Thoracic aorta (tissue), 2 donors: Measurements from ENCODE around the gene TPPP3. TPM values are rescaled to one million over a fixed set of nuclear protein-coding genes. Genes with fewer than 3 reads are reported as not detected.

Experiments used
- ATAC-seq: fragments of 150-250 bp; one replicate; pipeline ENCODE4 v1.8.0; 2017; ENCODE audit warnings: low read depth; ENCODE audit not compliant: insufficient number of reproducible peaks, low FRiP score
- DNase-seq: peaks from one replicate; pipeline ENCODE4 v3.0.0-alpha.2; 2020; ENCODE audit warnings: low spot score
- H3K27ac ChIP-seq, 2 donors: fragments of 200-600 bp; sonication (generic); 1 replicate in 1 of 2; 2 replicates in 1 of 2; pipeline ENCODE4 v1.5.1; 2016; ENCODE audit warnings: mild to moderate bottlenecking in 2 of 2, moderate library complexity in 2 of 2
- H3K27me3 ChIP-seq: fragments of 200-600 bp; sonication (generic); replicated peaks from 2 replicates; pipeline ENCODE4 v1.6.0; 2016; ENCODE audit warnings: mild to moderate bottlenecking; ENCODE audit not compliant: insufficient read depth
- H3K36me3 ChIP-seq: fragments of 200-600 bp; sonication (generic); one replicate; pipeline ENCODE4 v1.5.1; 2016
- H3K4me1 ChIP-seq, 2 donors: fragments of 200-600 bp; sonication (generic); 1 replicate in 1 of 2; 2 replicates in 1 of 2; pipeline versions ENCODE4 v1.5.1 to v1.6.0; 2016; ENCODE audit warnings: low read depth in 2 of 2, mild to moderate bottlenecking in 1 of 2; ENCODE audit not compliant: control insufficient read depth in 1 of 2
- H3K4me3 ChIP-seq: fragments of 200-600 bp; sonication (generic); 2 replicates; pipeline ENCODE4 v1.5.1; 2016; ENCODE audit warnings: mild to moderate bottlenecking
- H3K9me3 ChIP-seq: fragments of 200-600 bp; sonication (generic); 2 replicates; pipeline ENCODE4 v1.5.1; 2016
- CTCF ChIP-seq: fragments of 200-600 bp; sonication (generic); IDR thresholded peaks from one replicate; pipeline ENCODE4 v1.5.1; 2019; ENCODE audit warnings: antibody characterized with exemption
- total RNA-seq, 2 donors: library from RNA; depleted of rRNA; stranded (reverse); fragments of >200 nt; gene quantifications; one replicate each; pipeline versions ENCODE4 v1.1.0 to v1.2.3, GENCODE V29; 2016

Gene TPPP3
- total RNA-seq, 2 donors from 2014 or later: 12.6 to 34.9 TPM

- H3K4me3 ChIP-seq: no peak overlapping the region
- no peak for ATAC-seq
- H3K27ac ChIP-seq: no peak overlapping the region
- no peak for DNase-seq
- H3K27me3 ChIP-seq: no peaks in the 10 kb centered on the region
- peaks cover 2 to 5% of the 10 kb centered on the region in 2 donors for H3K4me1 ChIP-seq
- H3K36me3 ChIP-seq: no peaks in the 10 kb centered on the region
- TF ChIP-seq CTCF: no peak
- no peaks in the 10 kb centered on the region for H3K9me3 ChIP-seq
Measured at GRCh38 chr16:67388191-67388590, 5.1 kb downstream of the TPPP3 start.

GRCh38 chr16:67387479-67388079, 5.7 kb downstream of the TPPP3 start:
- Histone ChIP-seq H3K4me3 (no peak overlapping the region), H3K36me3 (no peaks in the 10 kb centered on the region), H3K27me3 (no peaks in the 10 kb centered on the region), H3K4me1 (no peaks in the 10 kb centered on the region), H3K27ac (no peak overlapping the region), H3K9me3 (no peaks in the 10 kb centered on the region)
- DNase-seq (no peak), ATAC-seq (no peak)
- no peak for TF ChIP-seq CTCF

- Histone ChIP-seq H3K27me3 (no peaks in the 10 kb centered on the region), H3K27ac (no peak overlapping the region), H3K36me3 (no peaks in the 10 kb centered on the region), H3K4me3 (no peak overlapping the region), H3K9me3 (no peaks in the 10 kb centered on the region), H3K4me1 (no peaks in the 10 kb centered on the region)
- no peak for TF ChIP-seq CTCF
- DNase-seq (no peak), ATAC-seq (no peak)
Measured at GRCh38 chr16:67386861-67387455, 6.3 kb downstream of the TPPP3 start.

DNA sequence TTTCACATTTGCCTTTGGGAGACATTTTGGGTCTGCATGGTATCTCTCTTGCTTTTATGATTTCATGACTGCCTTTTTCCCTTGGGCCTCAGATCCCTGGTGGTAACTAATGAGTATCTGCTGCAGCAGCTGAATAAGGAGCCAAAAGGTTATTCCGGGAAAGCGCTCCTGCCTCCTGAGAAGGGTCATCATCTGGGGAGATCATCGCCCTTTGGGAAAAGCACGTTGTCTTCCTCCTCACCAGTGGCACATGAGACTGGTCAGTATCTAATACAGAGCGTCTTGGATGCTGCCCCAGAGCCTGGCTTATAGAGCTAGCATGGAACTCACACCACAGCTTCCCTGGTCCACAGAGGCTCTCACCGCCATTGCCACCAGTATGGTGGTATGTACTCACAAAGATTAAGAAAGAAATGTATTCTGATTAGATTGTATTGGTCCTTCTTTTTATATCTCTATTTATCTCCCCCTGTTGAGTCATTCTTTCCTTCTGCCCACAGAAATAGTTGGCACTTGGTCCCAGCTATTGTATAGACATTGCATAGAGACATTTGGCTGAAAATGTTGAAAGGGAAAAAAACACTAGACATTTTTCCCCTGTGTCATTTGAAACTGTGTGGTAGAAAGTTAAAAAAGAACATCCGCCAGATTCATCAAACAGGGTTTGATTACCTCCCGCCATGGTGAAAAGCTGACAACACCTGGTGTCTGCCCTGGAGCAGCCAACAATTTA, 8.4 kb downstream of the TPPP3 start:
- no peak overlapping the region for H3K4me3 ChIP-seq
- no peaks in the 10 kb centered on the region for H3K27me3 ChIP-seq
- DNase-seq: no peak
- H3K9me3 ChIP-seq: no peaks in the 10 kb centered on the region
- no peak overlapping the region for H3K27ac ChIP-seq
- ATAC-seq: no peak
- H3K4me1 ChIP-seq: no peaks in the 10 kb centered on the region
- no peaks in the 10 kb centered on the region for H3K36me3 ChIP-seq
- no peak for TF ChIP-seq CTCF

GRCh38 chr16:67383284-67383683, 10.0 kb downstream of the TPPP3 start:
- H3K4me3 ChIP-seq: no peak overlapping the region
- H3K27me3 ChIP-seq: no peaks in the 10 kb centered on the region
- TF ChIP-seq CTCF: no peak
- H3K27ac ChIP-seq: no peak overlapping the region
- H3K9me3 ChIP-seq: no peaks in the 10 kb centered on the region
- ATAC-seq: no peak
- no peaks in the 10 kb centered on the region for H3K36me3 ChIP-seq
- no peaks in the 10 kb centered on the region for H3K4me1 ChIP-seq
- no peak for DNase-seq
